ENCODE measurements around the gene AP3S1. TPM values are rescaled to one million over a fixed set of nuclear protein-coding genes. Genes with fewer than 3 reads are reported as not detected.
A peak's percentile ranks its signal among the peaks of the same experiment; 100 is the strongest.

Gene AP3S1
- total RNA-seq, 1 donor, result 126 TPM

GRCh38 chr5:115857626-115858349 lies 16.1 kb downstream of the AP3S1 start:
- DNase-seq (ENCODE audit: low read depth), result peak; percentile 78
- no peak overlapping the region for H3K4me3 ChIP-seq (ENCODE audit: low read depth, low read length)
- TF ChIP-seq CTCF (IDR thresholded peaks at IDR 0.05; ENCODE audit: insufficient read depth, low read depth, low read length), result no peak

GRCh38 chr5:115858396-115858795 lies 16.7 kb downstream of the AP3S1 start:
- no peak overlapping the region for H3K4me3 ChIP-seq (ENCODE audit: low read depth, low read length)
- TF ChIP-seq CTCF (IDR thresholded peaks at IDR 0.05; ENCODE audit: insufficient read depth, low read depth, low read length), result no peak

GRCh38 chr5:115859378-115859777 lies 17.6 kb downstream of the AP3S1 start:
- DNase-seq (ENCODE audit: low read depth), result peak; percentile 53
- no peak for TF ChIP-seq CTCF (IDR thresholded peaks at IDR 0.05; ENCODE audit: insufficient read depth, low read depth, low read length)

More at GRCh38 chr5:115858396-115858795, 16.7 kb downstream of the AP3S1 start:
- DNase-seq (ENCODE audit: low read depth), result no peak

GRCh38 chr5:115869256-115869795 lies 27.6 kb downstream of the AP3S1 start:
- no peak for TF ChIP-seq CTCF (IDR thresholded peaks at IDR 0.05; ENCODE audit: insufficient read depth, low read depth, low read length)
- peak; percentile 35 for DNase-seq (ENCODE audit: low read depth)
- H3K4me3 ChIP-seq (ENCODE audit: low read depth, low read length), result no peak overlapping the region

More at GRCh38 chr5:115859378-115859777, 17.6 kb downstream of the AP3S1 start:
- no peak overlapping the region for H3K4me3 ChIP-seq (ENCODE audit: low read depth, low read length)

- no peak overlapping the region for H3K4me3 ChIP-seq (ENCODE audit: low read depth, low read length)
- TF ChIP-seq CTCF (IDR thresholded peaks at IDR 0.05; ENCODE audit: insufficient read depth, low read depth, low read length), result no peak
- DNase-seq (ENCODE audit: low read depth), result no peak
These were observed 30.7 kb downstream of the AP3S1 start for GRCh38 chr5:115872447-115872846.

GRCh38 chr5:115873392-115873791 lies 31.7 kb downstream of the AP3S1 start:
- H3K4me3 ChIP-seq (ENCODE audit: low read depth, low read length), result no peak overlapping the region
- no peak for TF ChIP-seq CTCF (IDR thresholded peaks at IDR 0.05; ENCODE audit: insufficient read depth, low read depth, low read length)
- peak; percentile 62 for DNase-seq (ENCODE audit: low read depth)
